Measurements from ENCODE around the gene SGMS1. TPM values are rescaled to one million over a fixed set of nuclear protein-coding genes. Genes with fewer than 3 reads are reported as not detected.

Gene SGMS1
- total and polyA plus RNA-seq, 2 donors (not counting 1 experiment from before 2014, with no cell fraction given): 10.0 to 43.5 TPM

DNA sequence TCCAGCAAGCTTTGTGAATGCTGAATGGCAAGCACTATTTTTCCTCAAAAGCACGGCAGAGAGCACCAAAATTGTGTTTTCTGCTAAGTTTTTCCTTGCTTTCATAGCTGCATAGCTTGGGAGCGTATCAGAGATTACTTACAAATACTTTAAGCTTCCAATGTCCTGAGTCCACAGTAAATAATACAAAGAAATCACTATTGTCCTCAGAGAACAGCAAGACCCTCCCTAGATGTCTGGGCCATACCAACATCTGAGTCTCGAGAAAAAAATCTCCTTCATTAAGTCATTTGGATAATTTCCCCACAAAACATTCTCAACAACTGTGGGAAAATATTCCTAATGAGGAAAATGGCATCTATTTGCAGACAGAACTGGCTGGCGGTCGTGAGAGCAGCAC is 41.7 kb downstream of the SGMS1 start:
- Histone ChIP-seq H3K9ac (ENCODE audit: low read length) (no peak overlapping the region), H3K4me3 (ENCODE audit: control extremely low read depth in 1 of 5, extremely low read depth in 1 of 5, insufficient read depth in 1 of 5, low read depth in 2 of 5, low read length in 4 of 5) (no peak overlapping the region), H3K4me2 (replicated peaks; ENCODE audit: low read depth, low read length, poor library complexity, severe bottlenecking) (no peak overlapping the region), H3K79me2 (ENCODE audit: control insufficient read depth, insufficient read depth, low read length) (peaks cover 48% of the 10 kb centered on the region), H2AFZ (ENCODE audit: insufficient read depth, low read depth, low read length, poor library complexity, severe bottlenecking) (no peak overlapping the region), H3K27me3 (replicated peaks in 1 of 4; ENCODE audit: control extremely low read depth in 1 of 4, control insufficient read depth in 3 of 4, insufficient read depth in 4 of 4, low read length in 3 of 4) (no peaks in the 10 kb centered on the region), H3K27ac (ENCODE audit: low read length in 2 of 2) (no peak overlapping the region), H3K4me1 (ENCODE audit: control insufficient read depth in 2 of 2, insufficient read depth in 2 of 2, low read length in 2 of 2) (peaks cover 20 to 28% of the 10 kb centered on the region in 2 donors), H3K9me3 (ENCODE audit: control extremely low read depth in 1 of 3, control insufficient read depth in 2 of 3, insufficient read depth in 1 of 3, low read length in 2 of 3) (no peaks in the 10 kb centered on the region), H4K20me1 (ENCODE audit: control insufficient read depth, insufficient read depth, low read length, poor library complexity, severe bottlenecking) (peaks cover 27% of the 10 kb centered on the region), H3K36me3 (replicated peaks in 1 of 2; ENCODE audit: control extremely low read depth in 1 of 2, control insufficient read depth in 1 of 2, extremely low read depth in 1 of 2, insufficient read depth in 2 of 2, low read length in 1 of 2) (peaks cover 0 to 11% of the 10 kb centered on the region in 2 experiments)
- POLR2A ChIA-PET: no interaction called here
- ATAC-seq (ENCODE audit: low read depth): no peak
- intact Hi-C loops (cut with micrococcal nuclease): no loop called here
- 91% methylated on average over 5 of the region's 5 CpGs for WGBS (ENCODE audit: insufficient coverage)
- Mint-ChIP-seq H3K4me3 (no peak overlapping the region), H3K27me3 (no peaks in the 10 kb centered on the region), H3K9me3 (ENCODE audit: insufficient read depth) (no peaks in the 10 kb centered on the region), H3K27ac (no peak overlapping the region), H3K4me1 (peaks cover 65% of the 10 kb centered on the region)
- no peak for DNase-seq
- no peak for TF ChIP-seq EZH2 (IDR thresholded peaks at IDR 0.05; ENCODE audit: borderline replicate concordance, insufficient read depth, low read depth, low read length, poor library complexity, severe bottlenecking)
- TF ChIP-seq, protein P1, sequence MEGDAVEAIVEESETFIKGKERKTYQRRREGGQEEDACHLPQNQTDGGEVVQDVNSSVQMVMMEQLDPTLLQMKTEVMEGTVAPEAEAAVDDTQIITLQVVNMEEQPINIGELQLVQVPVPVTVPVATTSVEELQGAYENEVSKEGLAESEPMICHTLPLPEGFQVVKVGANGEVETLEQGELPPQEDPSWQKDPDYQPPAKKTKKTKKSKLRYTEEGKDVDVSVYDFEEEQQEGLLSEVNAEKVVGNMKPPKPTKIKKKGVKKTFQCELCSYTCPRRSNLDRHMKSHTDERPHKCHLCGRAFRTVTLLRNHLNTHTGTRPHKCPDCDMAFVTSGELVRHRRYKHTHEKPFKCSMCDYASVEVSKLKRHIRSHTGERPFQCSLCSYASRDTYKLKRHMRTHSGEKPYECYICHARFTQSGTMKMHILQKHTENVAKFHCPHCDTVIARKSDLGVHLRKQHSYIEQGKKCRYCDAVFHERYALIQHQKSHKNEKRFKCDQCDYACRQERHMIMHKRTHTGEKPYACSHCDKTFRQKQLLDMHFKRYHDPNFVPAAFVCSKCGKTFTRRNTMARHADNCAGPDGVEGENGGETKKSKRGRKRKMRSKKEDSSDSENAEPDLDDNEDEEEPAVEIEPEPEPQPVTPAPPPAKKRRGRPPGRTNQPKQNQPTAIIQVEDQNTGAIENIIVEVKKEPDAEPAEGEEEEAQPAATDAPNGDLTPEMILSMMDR (IDR thresholded peaks at IDR 0.05): no peak
- CTCF ChIA-PET: interaction anchor here (1.3 kb wide), 1 partner anchor 214 kb away, joined by 3 read pairs; no protein-coding TSS in a partner anchor

DNA sequence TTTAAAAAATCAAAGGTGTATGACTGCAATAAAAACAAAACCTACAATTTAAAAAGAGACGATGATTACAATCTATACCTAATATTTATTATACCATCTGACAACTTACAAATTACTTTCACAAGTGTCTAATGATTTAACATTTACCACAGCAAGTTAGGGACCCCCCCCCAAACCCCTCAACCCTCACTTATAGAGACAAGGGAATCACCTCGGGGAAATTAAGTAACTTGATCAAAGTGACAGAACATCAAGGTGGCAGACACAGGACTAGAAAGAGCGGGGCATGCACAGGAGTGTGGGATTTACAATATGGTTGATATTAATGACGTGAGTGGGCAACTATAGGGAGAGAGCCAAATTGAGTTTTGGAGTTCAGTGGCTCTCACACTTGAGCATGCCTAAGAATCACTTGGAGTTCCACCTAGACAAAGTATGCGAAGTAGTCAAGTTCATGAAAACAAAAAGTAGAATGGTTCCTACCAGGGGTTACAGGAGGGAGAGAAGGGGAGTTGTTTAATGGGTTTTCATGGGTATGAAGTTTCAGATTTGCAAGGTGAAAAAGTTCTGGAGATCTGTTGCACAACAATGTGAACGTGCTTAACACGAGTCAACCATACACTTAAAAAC is 43.4 kb downstream of the SGMS1 start:
- no peaks in the 10 kb centered on the region for H3K27me3 Mint-ChIP-seq
- H3K4me3 ChIP-seq (ENCODE audit: control extremely low read depth in 1 of 5, extremely low read depth in 1 of 5, insufficient read depth in 1 of 5, low read depth in 2 of 5, low read length in 4 of 5): no peak overlapping the region
- H3K9me3 ChIP-seq (ENCODE audit: control extremely low read depth in 1 of 3, control insufficient read depth in 2 of 3, insufficient read depth in 1 of 3, low read length in 2 of 3): no peaks in the 10 kb centered on the region
- H3K27ac Mint-ChIP-seq: no peak overlapping the region
- H3K4me1 Mint-ChIP-seq: peaks cover 78% of the 10 kb centered on the region
- 100% methylated on average over 3 of the region's 7 CpGs for WGBS (ENCODE audit: insufficient coverage)
- no peaks in the 10 kb centered on the region for H3K27me3 ChIP-seq (replicated peaks in 1 of 4; ENCODE audit: control extremely low read depth in 1 of 4, control insufficient read depth in 3 of 4, insufficient read depth in 4 of 4, low read length in 3 of 4)
- peaks cover 41% of the 10 kb centered on the region for H4K20me1 ChIP-seq (ENCODE audit: control insufficient read depth, insufficient read depth, low read length, poor library complexity, severe bottlenecking)
- no peak overlapping the region for H3K4me2 ChIP-seq (replicated peaks; ENCODE audit: low read depth, low read length, poor library complexity, severe bottlenecking)
- H2AFZ ChIP-seq (ENCODE audit: insufficient read depth, low read depth, low read length, poor library complexity, severe bottlenecking): no peak overlapping the region
- POLR2A ChIA-PET: no interaction called here
- DNase-seq (no peak), ATAC-seq (ENCODE audit: low read depth) (no peak)
- H3K36me3 ChIP-seq (replicated peaks in 1 of 2; ENCODE audit: control extremely low read depth in 1 of 2, control insufficient read depth in 1 of 2, extremely low read depth in 1 of 2, insufficient read depth in 2 of 2, low read length in 1 of 2): no peaks in the 10 kb centered on the region
- peaks cover 25 to 34% of the 10 kb centered on the region in 2 donors for H3K4me1 ChIP-seq (ENCODE audit: control insufficient read depth in 2 of 2, insufficient read depth in 2 of 2, low read length in 2 of 2)
- CTCF ChIA-PET: no interaction called here
- no peak overlapping the region for H3K4me3 Mint-ChIP-seq
- H3K27ac ChIP-seq (ENCODE audit: low read length in 2 of 2): no peak overlapping the region
- TF ChIP-seq, protein P1 (IDR thresholded peaks at IDR 0.05): no peak
- no peak for TF ChIP-seq EZH2 (IDR thresholded peaks at IDR 0.05; ENCODE audit: borderline replicate concordance, insufficient read depth, low read depth, low read length, poor library complexity, severe bottlenecking)
- no peaks in the 10 kb centered on the region for H3K9me3 Mint-ChIP-seq (ENCODE audit: insufficient read depth)
- intact Hi-C loops (cut with micrococcal nuclease): no loop called here
- peaks cover 56% of the 10 kb centered on the region for H3K79me2 ChIP-seq (ENCODE audit: control insufficient read depth, insufficient read depth, low read length)
- no peak overlapping the region for H3K9ac ChIP-seq (ENCODE audit: low read length)
